HG02623 (cell line): ENCODE data around the gene CDC42SE2.
A peak's percentile ranks its signal among the peaks of the same experiment; 100 is the strongest.

Experiments used
- ATAC-seq: cut with Tn5 transposase; IDR thresholded peaks from one replicate; pipeline ENCODE4 v1.9.1; 2021; ENCODE audit warnings: moderate library complexity; ENCODE audit not compliant: unreplicated experiment

CDC42SE2 gene

DNA sequence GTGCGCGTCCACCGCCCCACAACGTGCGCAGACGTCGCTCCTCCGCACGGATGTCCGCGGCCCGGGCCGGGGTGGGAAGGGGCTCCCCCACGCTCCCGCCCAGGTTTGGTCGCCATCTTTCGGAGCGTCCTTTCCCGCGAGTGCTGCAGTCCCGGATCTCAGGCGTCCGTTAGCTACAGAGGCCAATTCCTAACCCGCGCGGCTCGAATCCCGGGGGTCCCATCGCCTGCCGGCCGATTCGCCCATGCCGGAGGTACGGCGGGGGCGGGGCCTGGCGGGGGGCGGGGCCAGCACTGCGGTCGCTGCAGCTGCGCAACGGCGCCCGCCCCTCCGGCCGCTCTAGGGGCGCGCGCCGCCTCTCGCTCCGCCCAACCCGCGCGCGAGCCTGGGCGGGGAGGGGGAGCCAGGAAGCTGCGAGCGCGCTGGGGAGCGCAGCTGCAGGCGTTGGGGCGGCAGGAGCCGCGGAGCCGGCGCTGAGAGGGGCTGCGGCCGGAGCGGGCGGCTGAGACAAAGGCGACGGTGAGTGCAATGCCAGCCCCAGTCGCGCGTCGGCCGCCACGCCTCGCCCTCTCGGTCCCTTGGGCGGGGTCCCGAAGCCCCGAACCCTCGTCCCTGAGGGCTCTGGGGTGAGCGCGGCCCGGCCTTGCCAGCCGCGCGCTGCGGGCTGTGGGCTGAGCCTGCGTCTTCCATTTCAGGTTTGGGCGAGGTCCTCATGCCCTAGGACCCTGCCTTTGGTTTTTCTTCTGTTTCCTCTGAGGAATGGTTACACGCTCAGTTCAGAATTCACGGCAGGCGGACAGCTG is at the start of gene CDC42SE2:
CDC42SE2 (plus strand) TSS at position 406 of the 803 bp plus-strand sequence. CDS start 95,441 bp downstream, outside the sequence.
- ATAC-seq = peak; percentile 78

DNA sequence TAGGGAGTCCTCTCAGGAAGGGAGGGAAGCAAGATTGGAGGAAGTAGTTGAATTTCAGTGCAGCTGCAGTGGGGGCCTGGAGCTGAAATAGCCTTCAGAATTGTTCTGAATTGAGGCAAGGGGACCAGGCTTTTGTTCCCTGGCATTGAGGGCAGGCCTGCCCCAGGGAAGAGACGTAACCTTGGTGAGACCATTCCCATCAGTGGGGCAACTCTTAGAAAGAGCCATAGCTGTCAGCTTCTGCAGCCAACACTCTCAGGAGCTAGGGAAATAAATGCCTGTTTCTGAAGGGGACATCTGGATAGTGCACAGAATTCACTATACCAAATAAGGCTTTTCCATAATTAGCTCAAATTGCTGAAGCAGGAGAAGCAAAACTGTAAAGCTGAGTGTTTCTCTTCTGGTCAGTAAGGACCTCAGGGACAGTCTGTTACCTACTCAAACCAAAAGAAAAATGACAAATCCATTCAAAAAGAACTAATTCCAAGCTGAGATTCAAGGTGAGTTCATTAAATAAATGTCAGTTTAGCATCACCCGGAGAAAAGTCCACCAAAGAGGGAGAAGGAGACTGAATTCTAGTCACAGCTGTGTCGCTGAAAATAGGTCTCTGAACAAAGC is 49.1 kb upstream of the CDC42SE2 start:
- no peak for ATAC-seq

GRCh38 chr5:131217791-131218190 is 46.1 kb upstream of the CDC42SE2 start:
- ATAC-seq = no peak

DNA sequence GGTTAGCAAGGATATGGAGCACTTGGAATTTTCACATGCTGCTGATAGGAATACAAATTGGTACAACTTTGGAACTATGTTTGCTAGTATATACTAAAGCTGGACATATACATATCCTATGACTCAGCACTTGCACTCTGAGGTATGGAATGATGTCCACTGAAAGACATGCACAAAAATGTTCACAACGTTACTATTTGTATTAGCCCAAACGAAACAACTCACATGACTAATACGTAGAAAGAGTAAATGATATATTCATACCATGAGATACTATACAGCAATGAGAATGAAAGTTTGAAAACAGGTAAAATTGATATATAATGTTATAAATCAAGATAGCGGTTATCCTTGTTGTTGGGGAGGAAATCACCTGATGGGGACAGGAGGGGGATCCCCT is 45.5 kb upstream of the CDC42SE2 start:
- ATAC-seq = no peak

DNA sequence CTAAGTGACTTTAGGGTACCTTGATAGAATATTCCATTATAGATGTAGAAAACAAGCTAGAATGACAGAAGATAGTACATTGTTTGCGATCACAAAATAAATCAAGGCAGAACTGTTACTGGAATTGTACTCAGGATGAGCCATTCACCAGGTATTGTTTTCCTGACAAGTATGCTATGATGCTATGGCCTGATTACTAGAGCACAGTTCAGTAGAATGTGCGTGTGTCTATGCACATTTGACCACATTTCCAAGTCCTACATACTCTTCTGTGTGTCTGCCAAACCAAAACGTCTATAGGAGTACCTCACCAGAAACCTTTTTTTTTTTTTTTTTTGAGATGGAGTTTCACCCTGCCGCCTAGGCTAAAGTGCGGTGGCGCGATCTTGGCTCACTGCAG is 43.3 kb upstream of the CDC42SE2 start:
- no peak for ATAC-seq

- no peak for ATAC-seq
These were observed 42.7 kb upstream of the CDC42SE2 start for GRCh38 chr5:131221008-131221703.

DNA sequence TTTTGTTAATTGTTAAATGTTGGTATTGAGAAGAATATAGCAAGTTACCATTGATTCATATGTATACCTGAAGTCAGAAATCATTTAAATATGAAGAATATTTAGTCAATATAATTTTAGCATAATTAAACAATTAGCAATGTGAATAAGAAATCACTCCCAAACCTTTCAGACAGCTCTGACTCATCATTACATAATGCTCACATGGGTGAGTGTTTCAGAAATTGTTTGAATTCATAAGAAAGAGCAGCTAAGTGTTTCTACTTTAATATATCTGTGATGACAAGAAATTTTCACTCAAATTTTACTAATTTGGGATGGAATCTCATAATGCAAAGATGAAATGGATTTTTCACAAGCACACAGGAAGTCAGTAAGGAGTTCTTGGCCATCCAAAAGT is 42.0 kb upstream of the CDC42SE2 start:
- ATAC-seq = no peak

DNA sequence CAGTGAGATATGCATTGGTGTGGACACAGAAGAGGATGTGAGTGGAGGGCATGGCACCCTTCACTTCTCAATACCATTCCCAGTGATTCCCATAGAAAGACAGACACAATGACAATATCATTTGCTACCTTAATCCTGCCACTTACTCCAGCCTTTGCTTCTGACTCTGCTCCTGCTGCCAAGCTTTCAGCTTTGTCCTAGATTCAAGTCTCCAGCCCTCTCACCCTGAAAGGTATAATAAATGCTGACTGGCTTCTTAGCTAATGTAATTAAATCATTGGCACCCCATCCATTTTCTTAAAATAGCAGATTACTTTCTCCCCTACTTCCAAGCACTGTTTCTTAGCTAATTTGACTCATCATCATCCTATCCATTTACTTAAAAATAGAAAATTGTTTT is 41.1 kb upstream of the CDC42SE2 start:
- no peak for ATAC-seq

DNA sequence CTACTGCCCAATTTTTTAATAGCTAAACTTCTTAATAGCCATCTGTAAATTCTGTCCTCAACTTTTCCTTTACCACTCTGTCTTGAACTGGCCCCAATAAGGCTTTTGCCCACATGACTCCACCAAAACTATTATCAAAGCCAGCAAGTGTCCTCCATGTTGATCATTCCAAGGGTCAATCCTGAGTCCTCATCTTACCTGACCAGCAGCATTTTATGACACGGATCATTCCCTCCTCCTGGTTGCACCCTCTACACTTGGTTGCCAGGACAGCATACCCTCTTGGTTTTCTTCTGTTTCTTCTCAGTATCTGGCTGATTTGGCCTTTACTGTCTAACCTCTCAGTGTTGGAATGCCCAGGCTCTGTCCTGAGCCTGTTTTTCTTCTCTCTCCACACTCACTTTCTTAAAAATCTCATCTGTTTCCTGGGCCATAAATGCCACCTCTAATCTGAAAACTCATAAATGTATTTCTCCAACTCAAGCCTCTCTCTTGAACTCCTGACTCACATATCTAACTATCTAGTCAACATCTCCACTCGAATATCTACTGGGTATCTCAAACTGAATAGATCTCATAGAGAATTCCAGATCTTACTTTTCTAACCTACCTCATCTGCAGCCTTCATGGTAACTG is 40.0 kb upstream of the CDC42SE2 start:
- ATAC-seq = no peak

- peak; percentile 82 for ATAC-seq
These were observed 39.3 kb upstream of the CDC42SE2 start for GRCh38 chr5:131224387-131225201.

GRCh38 chr5:131225282-131225974 is 38.4 kb upstream of the CDC42SE2 start:
- no peak for ATAC-seq

- ATAC-seq = no peak
These were observed 37.0 kb upstream of the CDC42SE2 start for GRCh38 chr5:131226899-131227298.

DNA sequence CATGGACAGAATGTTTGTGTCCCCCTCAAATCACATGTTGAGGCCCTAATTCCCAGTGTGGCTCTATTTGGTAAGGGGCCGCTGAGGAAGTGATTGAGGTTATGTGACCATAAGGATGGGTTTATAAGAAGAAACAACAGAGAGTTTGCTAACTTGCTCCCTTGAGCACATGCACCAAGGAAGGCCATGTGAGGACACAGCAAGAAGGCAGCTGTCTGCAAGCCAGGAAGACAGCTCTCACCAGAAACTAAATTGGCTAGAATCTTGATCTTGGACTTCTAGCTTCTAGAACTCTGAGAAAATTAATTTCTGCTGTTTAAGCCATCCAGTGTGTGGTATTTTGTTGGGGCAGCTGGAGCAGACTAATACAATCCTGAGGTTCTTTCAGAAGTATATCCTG is 35.2 kb upstream of the CDC42SE2 start:
- ATAC-seq = no peak

DNA sequence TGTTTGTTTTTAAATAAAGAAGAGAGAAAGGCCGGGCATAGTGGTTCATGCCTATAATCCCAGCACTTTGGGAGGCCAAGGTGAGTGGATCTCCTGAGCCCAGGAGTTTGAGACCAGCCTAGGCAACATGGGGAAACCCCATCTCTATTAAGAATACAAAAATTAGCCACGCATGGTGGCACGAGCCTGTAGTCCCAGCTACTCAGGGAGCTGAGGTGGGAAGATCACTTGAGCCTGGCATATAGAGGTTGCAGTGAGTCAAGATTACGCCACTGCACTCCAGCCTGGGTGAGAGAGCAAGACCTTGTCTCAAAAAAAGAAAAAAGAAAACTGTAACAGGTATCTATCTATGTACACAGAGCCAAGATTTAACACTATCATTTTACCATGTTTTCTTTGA is 34.2 kb upstream of the CDC42SE2 start:
- ATAC-seq = no peak

- ATAC-seq = peak; percentile 62
These were observed 33.4 kb upstream of the CDC42SE2 start for GRCh38 chr5:131230406-131230805.

GRCh38 chr5:131239686-131240085 is 24.2 kb upstream of the CDC42SE2 start:
- no peak for ATAC-seq

DNA sequence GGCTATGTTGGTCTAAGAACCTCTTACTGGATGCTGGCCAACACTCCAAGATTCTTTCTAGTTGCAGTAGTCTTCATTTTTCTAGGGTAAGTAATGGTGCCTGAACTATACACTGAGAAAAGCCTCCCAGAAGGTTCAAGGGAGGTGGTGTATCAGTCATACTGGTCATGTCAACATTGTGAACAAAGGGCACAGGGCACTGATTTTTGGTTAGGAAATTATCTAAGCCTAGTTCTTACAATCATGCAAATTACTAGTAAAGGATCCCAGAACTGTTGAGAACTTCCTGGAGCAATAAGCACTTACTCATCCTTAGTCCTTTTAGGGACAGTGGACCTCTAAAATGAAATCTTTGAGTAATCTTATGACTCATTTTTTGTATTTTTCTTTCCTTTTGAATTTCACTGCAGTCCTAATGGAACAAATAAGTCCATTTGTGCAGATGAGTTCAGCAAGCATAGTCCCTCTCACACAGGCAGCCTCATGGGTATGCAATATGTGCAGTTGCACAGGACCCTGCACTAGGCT is 21.1 kb upstream of the CDC42SE2 start:
- no peak for ATAC-seq

GRCh38 chr5:131245312-131245711 is 18.5 kb upstream of the CDC42SE2 start:
- peak; percentile 39 for ATAC-seq

DNA sequence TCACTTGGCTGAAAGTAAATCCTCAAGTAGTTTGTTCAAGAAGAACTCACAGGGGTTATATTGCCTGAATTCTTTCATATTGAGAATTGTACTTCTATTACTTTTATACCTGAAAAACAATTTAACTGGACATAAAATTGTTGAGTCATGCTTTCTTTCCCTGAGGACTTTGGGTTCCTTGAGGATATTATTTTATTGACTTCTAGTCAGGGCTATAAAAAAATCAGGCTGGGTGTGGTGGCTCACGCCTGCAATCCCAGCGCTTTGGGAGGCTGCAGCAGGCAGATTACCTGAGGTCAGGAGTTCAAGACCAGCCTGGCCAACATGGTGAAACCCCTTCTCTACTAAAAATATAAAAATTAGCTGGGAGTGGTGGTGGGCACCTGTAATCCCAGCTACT is 17.9 kb upstream of the CDC42SE2 start:
- no peak for ATAC-seq

DNA sequence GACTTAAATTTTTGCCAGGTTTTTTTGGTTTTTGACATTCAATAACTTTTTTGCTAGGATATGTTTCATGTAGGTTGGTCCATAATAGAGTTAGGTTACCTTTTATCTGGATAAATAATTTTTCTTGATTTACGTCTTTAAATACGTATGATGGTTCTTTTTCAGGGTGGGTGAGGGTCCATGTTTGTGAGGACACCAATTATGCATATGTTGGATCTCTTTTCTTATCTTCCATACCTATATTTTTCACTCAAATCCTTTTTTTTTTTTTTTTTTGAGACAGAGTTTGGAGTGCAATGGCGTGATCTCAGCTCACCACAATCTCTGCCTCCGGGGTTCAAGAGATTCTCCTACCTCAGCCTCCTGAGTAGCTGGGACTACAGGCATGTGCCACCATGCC is 17.3 kb upstream of the CDC42SE2 start:
- no peak for ATAC-seq
